GM12892 (cell line): ENCODE measurements around the gene PPP2R2B.

Source experiments
- DNase-seq: peaks from one replicate; pipeline ENCODE4 v3.0.0; 2011; ENCODE audit not compliant: insufficient read length
- FAIRE-seq: peaks from 2 replicates; lab custom pipeline; 2011; peaks lifted over from hg19 to GRCh38; lab: Jason Lieb, UNC
- POLR2A ChIP-seq: IDR thresholded peaks from 2 replicates; pipeline ENCODE4 v1.6.1; 2011; ENCODE audit warnings: low read depth, low read length, control low read depth
- POLR2AphosphoS5 ChIP-seq: IDR thresholded peaks from 2 replicates; pipeline ENCODE4 v1.6.1; 2011; ENCODE audit warnings: low read depth, low read length, control low read depth
- TAF1 ChIP-seq: IDR thresholded peaks from 2 replicates; pipeline ENCODE4 v1.6.1; 2011; ENCODE audit warnings: low read depth, mild to moderate bottlenecking, control low read depth, low read length, borderline replicate concordance

Gene PPP2R2B

DNA sequence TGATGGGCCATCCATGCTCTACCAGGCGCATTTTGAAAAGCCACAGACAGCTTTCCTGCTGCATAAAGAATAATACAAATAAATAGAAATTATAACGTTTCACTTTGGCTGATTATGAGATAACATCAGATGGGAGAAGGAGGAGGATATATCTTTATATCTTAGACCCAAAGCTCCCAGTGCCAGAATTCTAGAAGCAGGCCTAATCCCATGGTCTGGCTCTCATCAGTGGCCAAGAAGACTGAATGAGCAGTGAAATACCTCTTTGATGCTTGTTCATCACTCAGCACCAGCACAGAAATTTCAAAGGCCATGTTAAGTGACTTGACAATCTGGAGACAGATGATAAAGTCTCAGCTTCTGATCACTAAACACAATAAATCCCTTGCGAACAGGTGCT is 107.6 kb downstream of the PPP2R2B start:
- DNase-seq (no peak), FAIRE-seq (no peak)
- TF ChIP-seq POLR2A (no peak), TAF1 (no peak), POLR2AphosphoS5 (no peak)

DNA sequence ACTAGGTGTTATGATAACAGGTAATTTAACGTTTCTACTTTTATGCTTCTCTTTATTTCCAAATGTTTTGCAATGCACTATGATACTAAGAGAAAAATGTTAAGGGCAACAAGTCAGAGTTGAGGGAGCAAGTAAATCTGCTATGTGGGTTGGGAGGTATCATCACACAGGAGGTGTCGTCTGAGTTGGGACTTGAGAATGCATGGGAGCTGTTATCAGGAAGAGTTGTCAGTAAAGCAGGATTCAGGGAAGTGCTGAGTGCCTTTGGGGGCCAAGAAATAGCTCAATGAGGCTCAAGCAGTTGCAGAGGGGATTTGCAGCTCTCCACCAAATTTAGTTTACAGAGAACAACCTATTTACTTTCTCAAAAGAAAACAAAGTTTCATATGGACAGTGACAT is 108.0 kb downstream of the PPP2R2B start:
- FAIRE-seq, result no peak
- DNase-seq, result no peak
- TF ChIP-seq POLR2A (no peak), POLR2AphosphoS5 (no peak), TAF1 (no peak)

DNA sequence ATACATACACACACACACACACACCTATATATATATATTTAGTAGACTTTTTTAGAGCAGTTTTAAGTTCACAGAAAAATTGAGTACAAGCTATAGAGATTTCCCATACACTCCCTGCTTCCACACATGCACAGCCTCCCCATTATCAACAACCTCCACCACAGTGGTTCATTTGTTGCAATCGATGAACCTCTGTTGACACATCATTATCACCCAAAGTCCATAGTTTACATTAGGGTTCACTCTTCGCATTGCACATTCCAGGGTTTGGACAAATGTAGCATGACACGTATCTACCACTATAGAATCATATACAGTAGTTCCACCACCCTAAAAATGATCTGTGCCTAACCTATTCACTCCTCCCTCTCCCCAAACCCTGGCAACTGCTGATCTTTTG is 111.0 kb downstream of the PPP2R2B start:
- FAIRE-seq, result no peak
- TF ChIP-seq POLR2A (no peak), POLR2AphosphoS5 (no peak), TAF1 (no peak)
- no peak for DNase-seq

- no peak for FAIRE-seq
- no peak for TF ChIP-seq POLR2A
- TF ChIP-seq TAF1, result no peak
- no peak for TF ChIP-seq POLR2AphosphoS5
- DNase-seq, result no peak
Observed at GRCh38 chr5:146766013-146766412, 112.5 kb downstream of the PPP2R2B start.

- no peak for DNase-seq
- TF ChIP-seq POLR2AphosphoS5 (no peak), TAF1 (no peak), POLR2A (no peak)
- FAIRE-seq, result no peak
Observed at GRCh38 chr5:146765089-146765832, 113.3 kb downstream of the PPP2R2B start.

DNA sequence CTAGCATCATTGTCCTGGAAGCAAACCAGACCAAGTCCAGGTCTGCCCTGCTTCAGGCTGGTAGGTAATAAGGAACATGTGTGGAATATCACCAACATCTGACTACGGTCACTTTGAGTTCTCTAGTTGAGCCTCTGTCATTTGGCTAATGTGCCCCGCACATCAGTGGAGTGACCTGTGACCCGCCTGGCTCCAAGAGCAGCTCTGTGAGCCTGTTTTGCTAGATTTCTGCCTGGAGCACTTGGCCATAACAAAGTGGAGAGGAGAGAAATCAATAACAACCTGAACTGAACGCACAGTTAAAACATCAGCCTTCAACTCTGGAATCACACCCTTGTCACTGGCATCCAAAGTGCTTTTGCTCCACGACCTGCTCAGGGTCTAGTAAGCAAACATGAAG is 115.7 kb downstream of the PPP2R2B start:
- TF ChIP-seq POLR2AphosphoS5 (no peak), TAF1 (no peak), POLR2A (no peak)

DNA sequence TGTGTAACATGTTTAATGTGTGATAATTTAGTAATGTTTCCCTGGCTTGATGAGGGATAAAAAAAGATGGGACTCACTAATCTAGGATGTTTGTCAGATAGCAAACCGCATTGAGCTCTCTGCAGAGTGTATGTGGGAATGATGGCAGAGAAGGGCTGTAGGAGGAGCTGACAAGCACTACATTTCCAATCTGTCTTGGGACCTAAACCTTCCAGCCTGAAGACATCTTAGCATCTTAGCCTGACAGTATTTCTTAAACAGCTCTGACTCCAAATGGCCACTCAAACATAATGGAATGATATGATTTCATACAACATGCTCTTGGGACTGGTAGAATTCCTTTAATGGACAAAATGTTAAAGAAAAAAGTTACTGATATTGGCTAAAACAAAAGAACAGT is 116.7 kb downstream of the PPP2R2B start:
- TF ChIP-seq POLR2A, result no peak
- no peak for TF ChIP-seq TAF1
- no peak for TF ChIP-seq POLR2AphosphoS5
- DNase-seq, result no peak
- FAIRE-seq, result no peak

More for the DNA sequence above, 115.7 kb downstream of the PPP2R2B start:
- DNase-seq, result no peak
- no peak for FAIRE-seq

DNA sequence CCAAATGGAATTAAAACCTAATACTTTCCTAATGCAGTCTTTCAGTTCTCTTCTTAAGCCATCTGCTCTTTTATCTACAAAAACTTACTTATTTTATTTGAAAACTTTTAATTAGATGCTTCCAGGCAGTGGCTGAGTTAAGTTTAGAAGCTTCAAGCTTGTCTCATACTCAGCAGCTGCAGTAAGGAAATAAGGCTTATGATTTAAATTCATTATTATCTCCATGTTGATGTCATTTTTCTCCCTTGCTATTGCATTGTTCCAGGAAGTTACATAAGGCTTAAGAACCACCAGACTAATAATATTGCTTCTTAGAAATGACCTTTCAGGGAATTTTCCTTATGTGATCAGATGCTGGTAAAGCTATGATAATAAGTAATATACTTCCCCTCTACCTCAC is 119.6 kb downstream of the PPP2R2B start:
- DNase-seq, result no peak
- no peak for FAIRE-seq

GRCh38 chr5:146758076-146758475 is 120.5 kb downstream of the PPP2R2B start:
- FAIRE-seq (no peak), DNase-seq (no peak)
- TF ChIP-seq POLR2A, result no peak

More for the DNA sequence above, 119.6 kb downstream of the PPP2R2B start:
- no peak for TF ChIP-seq POLR2A
- TF ChIP-seq TAF1, result no peak
- no peak for TF ChIP-seq POLR2AphosphoS5

- TF ChIP-seq POLR2A (no peak), POLR2AphosphoS5 (no peak)
- FAIRE-seq (no peak), DNase-seq (no peak)
Observed at GRCh38 chr5:146756546-146756945, 122.0 kb downstream of the PPP2R2B start.

DNA sequence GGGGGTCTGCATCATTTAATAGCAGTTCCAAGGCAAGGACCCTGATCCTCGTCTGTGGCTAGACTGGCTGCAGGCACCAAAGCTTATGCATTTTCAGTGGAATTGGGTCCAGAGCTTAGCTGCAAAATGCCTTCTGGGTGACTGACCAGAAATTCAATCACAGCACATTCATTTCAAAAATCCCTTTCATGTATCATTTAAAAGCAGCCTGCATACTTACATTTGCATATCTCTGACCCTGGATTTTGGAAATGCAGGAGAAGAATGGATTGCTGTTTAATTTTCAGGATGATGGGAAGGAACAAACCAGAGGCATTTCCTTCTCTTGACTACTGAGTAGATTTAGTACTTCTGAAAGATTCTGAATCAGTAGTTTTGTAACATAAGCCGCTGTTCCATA is 122.8 kb downstream of the PPP2R2B start:
- TF ChIP-seq POLR2A (no peak), TAF1 (no peak), POLR2AphosphoS5 (no peak)
- no peak for FAIRE-seq
- no peak for DNase-seq

DNA sequence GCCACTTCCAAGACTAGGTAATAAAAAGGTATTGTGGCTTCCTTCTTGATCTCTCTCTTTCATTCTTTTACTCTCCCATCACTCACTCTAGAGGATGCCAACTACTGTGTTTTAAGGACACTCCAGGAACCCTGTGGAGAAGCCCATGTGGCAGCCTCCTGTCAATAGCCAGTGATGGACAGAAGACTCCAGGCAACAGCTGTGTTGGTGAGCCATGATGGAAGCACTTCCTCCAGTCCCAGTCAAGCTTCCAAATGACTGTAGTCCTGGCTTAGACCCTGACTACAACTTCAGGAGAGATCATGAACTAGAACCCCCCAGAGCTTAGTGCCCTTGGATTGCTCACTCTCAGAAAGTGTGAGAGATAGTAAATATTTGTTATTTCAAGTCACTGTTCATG is 123.9 kb downstream of the PPP2R2B start:
- TF ChIP-seq POLR2A (no peak), TAF1 (no peak), POLR2AphosphoS5 (no peak)
- FAIRE-seq, result no peak

DNA sequence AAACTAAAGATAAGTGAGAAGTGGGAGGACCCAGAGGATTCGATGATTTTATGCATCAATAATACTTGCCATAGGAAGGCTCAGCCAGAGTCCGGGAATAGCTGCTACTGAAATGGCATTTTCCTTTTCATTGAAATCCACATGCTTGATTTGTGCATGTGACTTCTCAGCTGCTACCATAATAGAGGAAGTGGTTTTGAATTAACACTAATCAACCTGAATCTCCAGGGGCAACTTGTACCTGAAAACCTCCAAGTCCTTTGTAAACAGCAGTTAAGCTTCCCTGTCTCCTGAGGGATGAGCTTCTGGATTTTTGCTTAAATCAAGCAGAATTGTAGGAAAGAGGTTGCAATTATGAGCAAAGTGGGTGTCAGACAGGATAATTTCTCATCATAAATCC is 124.9 kb downstream of the PPP2R2B start:
- DNase-seq (no peak), FAIRE-seq (no peak)
- no peak for TF ChIP-seq TAF1

More for the DNA sequence above, 123.9 kb downstream of the PPP2R2B start:
- no peak for DNase-seq
